Thyroid gland (tissue), 4 donors: Measurements from ENCODE around the gene WNK2.

Experiments used
- POLR2A ChIP-seq, 2 donors: fragments of 450-650 bp; IDR thresholded peaks; one replicate each; pipeline ENCODE4 v1.6.1; 2017; ENCODE audit warnings: antibody characterized with exemption in 2 of 2, mild to moderate bottlenecking in 2 of 2, moderate library complexity in 1 of 2
- TF ChIP-seq, protein P1 (sequence below), 6 experiments: fragments of 200-600 bp in 3 of 6; fragments of 450-650 bp in 3 of 6; sonication (generic) in 3 of 6; IDR thresholded peaks; one replicate each; pipeline ENCODE4 v1.5.1; 2016 to 2019; ENCODE audit warnings: antibody characterized with exemption in 6 of 6, mild to moderate bottlenecking in 2 of 6, inconsistent platforms in 1 of 6, moderate library complexity in 1 of 6

DNA sequence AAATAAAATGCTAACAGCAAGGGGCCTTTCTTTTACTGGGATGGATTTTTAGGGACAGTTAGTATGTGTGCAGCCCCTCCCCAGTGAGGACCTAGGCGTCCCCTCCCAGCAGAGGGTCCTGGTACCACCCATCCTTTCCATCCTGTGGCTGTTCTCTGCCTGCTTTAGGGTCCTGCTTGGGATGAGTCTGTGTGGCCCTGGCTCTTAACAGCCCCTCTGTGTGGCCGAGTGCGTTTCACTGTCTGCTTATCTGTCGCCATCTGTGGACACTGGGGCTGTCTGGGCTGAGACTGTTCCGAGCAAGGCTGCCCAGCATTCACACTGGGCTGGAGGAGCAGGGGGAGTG is 17.0 kb downstream of the WNK2 start:
- TF ChIP-seq, protein P1, sequence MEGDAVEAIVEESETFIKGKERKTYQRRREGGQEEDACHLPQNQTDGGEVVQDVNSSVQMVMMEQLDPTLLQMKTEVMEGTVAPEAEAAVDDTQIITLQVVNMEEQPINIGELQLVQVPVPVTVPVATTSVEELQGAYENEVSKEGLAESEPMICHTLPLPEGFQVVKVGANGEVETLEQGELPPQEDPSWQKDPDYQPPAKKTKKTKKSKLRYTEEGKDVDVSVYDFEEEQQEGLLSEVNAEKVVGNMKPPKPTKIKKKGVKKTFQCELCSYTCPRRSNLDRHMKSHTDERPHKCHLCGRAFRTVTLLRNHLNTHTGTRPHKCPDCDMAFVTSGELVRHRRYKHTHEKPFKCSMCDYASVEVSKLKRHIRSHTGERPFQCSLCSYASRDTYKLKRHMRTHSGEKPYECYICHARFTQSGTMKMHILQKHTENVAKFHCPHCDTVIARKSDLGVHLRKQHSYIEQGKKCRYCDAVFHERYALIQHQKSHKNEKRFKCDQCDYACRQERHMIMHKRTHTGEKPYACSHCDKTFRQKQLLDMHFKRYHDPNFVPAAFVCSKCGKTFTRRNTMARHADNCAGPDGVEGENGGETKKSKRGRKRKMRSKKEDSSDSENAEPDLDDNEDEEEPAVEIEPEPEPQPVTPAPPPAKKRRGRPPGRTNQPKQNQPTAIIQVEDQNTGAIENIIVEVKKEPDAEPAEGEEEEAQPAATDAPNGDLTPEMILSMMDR (IDR thresholded peaks at IDR 0.05) = no peak
- no peak for TF ChIP-seq POLR2A (IDR thresholded peaks at IDR 0.05)
